HG02852 (cell line): ENCODE results near the gene FRAS1.

Source experiments
- ATAC-seq: cut with Tn5 transposase; IDR thresholded peaks from one replicate; pipeline ENCODE4 v1.9.1; 2021; ENCODE audit warnings: mild to moderate bottlenecking, moderate library complexity; ENCODE audit not compliant: unreplicated experiment

Gene FRAS1

GRCh38 chr4:78566834-78567499 lies 509.8 kb downstream of the FRAS1 start:
- peak; percentile 90 for ATAC-seq

- ATAC-seq = no peak
Measured at GRCh38 chr4:78567500-78568060, 510.5 kb downstream of the FRAS1 start.

- no peak for ATAC-seq
Measured at GRCh38 chr4:78568640-78569305, 511.6 kb downstream of the FRAS1 start.

- no peak for ATAC-seq
Measured at GRCh38 chr4:78569306-78569821, 512.2 kb downstream of the FRAS1 start.

DNA sequence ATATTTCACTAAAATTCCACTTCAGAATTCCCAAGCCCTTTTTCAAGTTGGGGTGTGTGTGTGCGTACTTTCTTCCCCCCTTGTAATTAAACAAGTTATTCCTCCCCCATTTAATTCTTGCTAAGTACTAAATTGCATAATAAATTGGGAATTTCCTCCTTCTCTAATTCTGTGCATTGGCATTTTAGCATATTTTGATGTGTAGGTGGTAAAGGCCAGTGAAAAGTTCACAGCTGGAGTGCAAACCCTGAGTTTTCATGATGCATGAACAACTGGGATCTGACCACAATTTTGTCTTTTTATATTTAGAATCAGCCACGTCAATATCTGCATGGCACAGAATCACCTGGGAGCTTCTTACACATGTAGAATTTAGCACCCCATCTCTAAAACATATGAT lies 513.0 kb downstream of the FRAS1 start:
- ATAC-seq = no peak

- no peak for ATAC-seq
Measured at GRCh38 chr4:78571804-78572203, 514.7 kb downstream of the FRAS1 start.

- ATAC-seq = no peak
Measured at GRCh38 chr4:78578674-78579425, 521.7 kb downstream of the FRAS1 start.

DNA sequence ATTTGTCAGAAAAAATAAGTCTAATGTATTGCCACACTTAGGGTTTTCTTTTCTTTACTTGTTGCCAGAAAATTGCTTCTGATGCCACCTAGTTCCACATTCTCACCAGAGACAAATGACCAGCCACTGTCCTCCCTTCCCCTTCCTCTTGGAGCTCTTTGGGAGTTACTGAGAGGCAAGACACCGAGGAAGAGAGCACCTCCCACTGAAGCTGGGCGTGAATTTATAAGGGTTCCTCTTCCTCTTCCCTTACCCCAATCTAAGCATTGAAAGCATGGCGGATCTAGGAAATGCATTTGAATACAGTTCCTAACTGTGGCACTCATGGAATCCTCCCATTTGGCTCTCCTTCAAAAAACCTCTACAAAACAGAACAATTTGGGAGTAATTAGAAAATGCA lies 524.5 kb downstream of the FRAS1 start:
- no peak for ATAC-seq

- ATAC-seq = no peak
Measured at GRCh38 chr4:78584863-78585547, 527.9 kb downstream of the FRAS1 start.

GRCh38 chr4:78585633-78586032 lies 528.5 kb downstream of the FRAS1 start:
- no peak for ATAC-seq

GRCh38 chr4:78588894-78589545 lies 531.9 kb downstream of the FRAS1 start:
- no peak for ATAC-seq

DNA sequence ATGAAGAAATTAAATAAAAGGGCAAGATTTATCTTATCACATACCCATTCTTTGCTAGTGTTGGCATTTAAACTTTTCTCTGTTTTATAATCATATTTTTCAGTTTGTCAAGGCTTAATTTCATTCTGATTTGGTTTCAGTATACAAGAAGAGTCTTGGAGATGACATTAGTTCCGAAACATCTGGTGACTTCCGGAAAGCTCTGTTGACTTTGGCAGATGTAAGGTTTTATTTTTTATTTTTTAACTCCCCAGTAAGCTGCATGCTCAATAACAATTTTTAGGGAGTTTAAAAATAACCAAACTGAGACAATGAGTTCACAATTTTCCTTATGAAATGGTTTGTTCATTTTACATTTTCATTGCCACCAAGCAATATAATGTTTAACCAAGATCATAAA lies 534.3 kb downstream of the FRAS1 start:
- no peak for ATAC-seq

GRCh38 chr4:78592088-78592783 lies 535.1 kb downstream of the FRAS1 start:
- no peak for ATAC-seq
